Colonic mucosa (tissue), 4 donors: ENCODE data around the gene OMD. TPM values are rescaled to one million over a fixed set of nuclear protein-coding genes. Genes with fewer than 3 reads are reported as not detected.

Source experiments
- DNase-seq: peaks from one replicate; pipeline ENCODE4 v3.0.0-alpha.2; 2020
- H3K27ac ChIP-seq: fragments of 200-600 bp; one replicate; pipeline ENCODE4 v1.8.0; 2021
- H3K27me3 ChIP-seq: fragments of 200-600 bp; one replicate; pipeline ENCODE4 v1.8.0; 2021
- H3K36me3 ChIP-seq: fragments of 200-600 bp; one replicate; pipeline ENCODE4 v1.8.0; 2021
- H3K4me1 ChIP-seq: fragments of 200-600 bp; one replicate; pipeline ENCODE4 v1.8.0; 2021; ENCODE audit warnings: mild to moderate bottlenecking
- H3K4me3 ChIP-seq: fragments of 200-600 bp; one replicate; pipeline ENCODE4 v1.8.0; 2021
- H3K9ac ChIP-seq, 2 donors: one replicate each; pipeline ENCODE4 v1.7.0; 2013; ENCODE audit warnings: control low read depth in 2 of 2, low read depth in 2 of 2, low read length in 2 of 2
- H3K9me3 ChIP-seq: fragments of 200-600 bp; one replicate; pipeline ENCODE4 v1.8.0; 2021
- CTCF ChIP-seq: fragments of 200-600 bp; IDR thresholded peaks from one replicate; pipeline ENCODE4 v1.8.0; 2022; ENCODE audit warnings: antibody characterized with exemption, mild to moderate bottlenecking
- intact Hi-C: fragments of 100-400 bp; cut with DNase I; formaldehyde crosslinking; loops from one replicate; pipeline ENCODE4 v1.14.1; 2022
- total RNA-seq, 2 donors: library from RNA; stranded (reverse); fragmentation: NEBNext Ultra II Directional in 1 of 2; extraction: Animal tissue kit (Norgen Biotek cat#: 25700) in 1 of 2; gene quantifications; one replicate each; pipeline ENCODE4 v1.2.1, GENCODE V29; 2021
- donor health status: healthy.
- donor health status: DM: no; HTN: no; CAD: no.
- donor health status: DM: no; HTN: no; CAD: no.

OMD gene
- total RNA-seq, 2 donors from 2014 or later, result 0.37 to 0.88 TPM

GRCh38 chr9:92369075-92369474 lies 55.2 kb downstream of the OMD start:
- Histone ChIP-seq H3K9me3 (no peaks in the 10 kb centered on the region), H3K27me3 (no peaks in the 10 kb centered on the region), H3K4me1 (no peaks in the 10 kb centered on the region), H3K4me3 (no peak overlapping the region), H3K36me3 (no peaks in the 10 kb centered on the region), H3K9ac (no peak overlapping the region), H3K27ac (no peak overlapping the region)
- intact Hi-C loops, result no loop called here
- TF ChIP-seq CTCF, result no peak
- no peak for DNase-seq

Other genes with a start within 250 kb of the OMD start
- gene IARS1, start 130.8 kb downstream of the OMD start, total RNA-seq, result 100 to 1,000 TPM in 1 of 2 donors, 10 to 100 TPM in 1; 52.4 to 109 TPM
- 10 to 100 TPM; 17.6 to 26.4 TPM for gene NOL8, start 99.1 kb downstream of the OMD start, total RNA-seq
- gene CENPP, start 98.5 kb downstream of the OMD start, total RNA-seq, result 10 to 100 TPM in 1 of 2 donors, 1 to 10 TPM in 1; 3.1 to 11.0 TPM
- gene OGN, start 19.9 kb downstream of the OMD start, total RNA-seq, result 10 to 100 TPM in 1 of 2 donors, 1 to 10 TPM in 1; 3.2 to 13.9 TPM
- gene ASPN, start 58.0 kb upstream of the OMD start, total RNA-seq, result 1 to 10 TPM in 1 of 2 donors, under 1 TPM in 1; 0.40 to 7.6 TPM
- 1 to 10 TPM in 1 of 2 donors, under 1 TPM in 1; 0.30 to 3.8 TPM for gene ECM2, start 111.5 kb upstream of the OMD start, total RNA-seq
- gene IPPK, start 245.7 kb upstream of the OMD start, total RNA-seq, result 1 to 10 TPM; 8.2 to 8.4 TPM